ENCODE data around the gene INO80. TPM values are rescaled to one million over a fixed set of nuclear protein-coding genes. Genes with fewer than 3 reads are reported as not detected.
"Not testable (repeated sequence)": the region's sequence is repeated elsewhere in the genome, so short reads cannot be mapped to it uniquely, and the experiment has no call there.

The INO80 gene
- total RNA-seq, 1 donor from 2014 or later, result 20.9 TPM

- no peaks in the 10 kb centered on the region for H3K4me1 Mint-ChIP-seq (ENCODE audit: unreplicated experiment)
- no peak overlapping the region for H3K27ac Mint-ChIP-seq (ENCODE audit: unreplicated experiment)
- no peak overlapping the region for H3K4me3 Mint-ChIP-seq (ENCODE audit: unreplicated experiment)
- no peak for DNase-seq (ENCODE audit: extremely low spot score, unreplicated experiment)
- no peaks in the 10 kb centered on the region for H3K9me3 Mint-ChIP-seq (ENCODE audit: unreplicated experiment)
- H3K27me3 Mint-ChIP-seq (ENCODE audit: unreplicated experiment), result no peaks in the 10 kb centered on the region
- no peak for TF ChIP-seq CTCF (IDR thresholded peaks at IDR 0.05)
- no peaks in the 10 kb centered on the region for H3K36me3 Mint-ChIP-seq (ENCODE audit: unreplicated experiment)
Observed at GRCh38 chr15:41139619-41140018, 23.5 kb upstream of the INO80 start.

DNA sequence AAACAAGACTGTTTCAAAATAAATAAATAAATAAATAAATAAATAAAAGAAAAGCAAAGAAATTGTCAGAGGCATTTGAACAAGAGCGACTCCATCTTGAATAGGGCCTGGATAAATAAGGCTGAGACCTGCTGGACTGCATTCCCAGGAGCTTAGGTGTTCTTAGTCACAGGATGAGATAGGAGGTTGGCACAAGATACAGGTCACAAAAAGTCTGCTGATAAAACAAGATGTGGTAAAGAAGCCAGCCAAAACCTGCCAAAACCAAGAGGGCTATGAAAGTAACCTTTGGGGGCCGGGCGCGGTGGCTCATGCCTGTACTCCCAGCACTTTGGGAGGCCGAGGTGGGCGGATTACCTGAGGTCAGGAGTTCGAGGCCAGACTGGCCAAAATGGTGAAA lies 23.0 kb upstream of the INO80 start:
- DNase-seq (ENCODE audit: extremely low spot score, unreplicated experiment); H3K36me3 Mint-ChIP-seq (ENCODE audit: unreplicated experiment); H3K4me3 Mint-ChIP-seq (ENCODE audit: unreplicated experiment); H3K9me3 Mint-ChIP-seq (ENCODE audit: unreplicated experiment); H3K27ac Mint-ChIP-seq (ENCODE audit: unreplicated experiment); H3K4me1 Mint-ChIP-seq (ENCODE audit: unreplicated experiment); H3K27me3 Mint-ChIP-seq (ENCODE audit: unreplicated experiment): not testable (repeated sequence)

- H3K27me3 Mint-ChIP-seq (ENCODE audit: unreplicated experiment), result peaks cover 14% of the 10 kb centered on the region
- not testable (repeated sequence) for H3K4me3 Mint-ChIP-seq (ENCODE audit: unreplicated experiment); DNase-seq (ENCODE audit: extremely low spot score, unreplicated experiment); H3K36me3 Mint-ChIP-seq (ENCODE audit: unreplicated experiment); H3K27ac Mint-ChIP-seq (ENCODE audit: unreplicated experiment); H3K9me3 Mint-ChIP-seq (ENCODE audit: unreplicated experiment); H3K4me1 Mint-ChIP-seq (ENCODE audit: unreplicated experiment)
Observed at GRCh38 chr15:41135580-41135979, 19.5 kb upstream of the INO80 start.

- no peak for DNase-seq (ENCODE audit: extremely low spot score, unreplicated experiment)
- H3K9me3 Mint-ChIP-seq (ENCODE audit: unreplicated experiment), result no peaks in the 10 kb centered on the region
- H3K4me1 Mint-ChIP-seq (ENCODE audit: unreplicated experiment), result no peaks in the 10 kb centered on the region
- peaks cover 14% of the 10 kb centered on the region for H3K27me3 Mint-ChIP-seq (ENCODE audit: unreplicated experiment)
- no peaks in the 10 kb centered on the region for H3K36me3 Mint-ChIP-seq (ENCODE audit: unreplicated experiment)
- H3K27ac Mint-ChIP-seq (ENCODE audit: unreplicated experiment), result no peak overlapping the region
- TF ChIP-seq CTCF (IDR thresholded peaks at IDR 0.05), result no peak
- no peak overlapping the region for H3K4me3 Mint-ChIP-seq (ENCODE audit: unreplicated experiment)
Observed at GRCh38 chr15:41133454-41133853, 17.4 kb upstream of the INO80 start.

- H3K4me1 Mint-ChIP-seq (ENCODE audit: unreplicated experiment); H3K27ac Mint-ChIP-seq (ENCODE audit: unreplicated experiment); H3K4me3 Mint-ChIP-seq (ENCODE audit: unreplicated experiment); DNase-seq (ENCODE audit: extremely low spot score, unreplicated experiment); H3K36me3 Mint-ChIP-seq (ENCODE audit: unreplicated experiment); H3K9me3 Mint-ChIP-seq (ENCODE audit: unreplicated experiment): not testable (repeated sequence)
- peaks cover 16% of the 10 kb centered on the region for H3K27me3 Mint-ChIP-seq (ENCODE audit: unreplicated experiment)
Observed at GRCh38 chr15:41132094-41132493, 16.0 kb upstream of the INO80 start.

GRCh38 chr15:41128174-41128902 lies 12.3 kb upstream of the INO80 start:
- no peak for TF ChIP-seq CTCF (IDR thresholded peaks at IDR 0.05)
- no peak overlapping the region for H3K4me3 Mint-ChIP-seq (ENCODE audit: unreplicated experiment)
- no peaks in the 10 kb centered on the region for H3K9me3 Mint-ChIP-seq (ENCODE audit: unreplicated experiment)
- no peaks in the 10 kb centered on the region for H3K36me3 Mint-ChIP-seq (ENCODE audit: unreplicated experiment)
- H3K27me3 Mint-ChIP-seq (ENCODE audit: unreplicated experiment), result peaks cover 30% of the 10 kb centered on the region
- H3K4me1 Mint-ChIP-seq (ENCODE audit: unreplicated experiment), result no peaks in the 10 kb centered on the region
- H3K27ac Mint-ChIP-seq (ENCODE audit: unreplicated experiment), result no peak overlapping the region
- DNase-seq (ENCODE audit: extremely low spot score, unreplicated experiment), result no peak

Measured in osteocyte (in vitro differentiated cells).